ENCODE results near the gene WRAP53.

The WRAP53 gene

DNA sequence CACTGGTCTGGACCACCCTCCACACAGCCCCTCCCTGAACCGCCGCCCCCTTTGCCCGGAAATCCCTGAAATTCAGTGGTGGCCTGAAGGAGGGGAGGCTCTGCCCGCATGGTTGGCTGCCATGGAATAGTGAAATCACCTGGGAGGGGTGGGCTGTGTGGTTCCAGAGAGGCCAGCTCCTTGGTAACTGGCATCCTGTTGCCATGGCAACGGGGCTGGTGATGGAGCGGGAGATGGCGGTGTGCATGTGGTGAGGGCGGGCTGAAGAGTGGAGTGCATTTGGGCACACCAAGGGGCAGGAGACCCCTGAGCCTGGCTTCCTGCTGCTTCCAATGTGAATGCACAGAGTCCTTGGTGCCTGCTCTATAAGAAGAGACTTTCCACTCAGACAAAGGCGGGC, 19.2 kb downstream of the WRAP53 start:
- CTCF ChIA-PET = interaction anchor here (1.4 to 2.2 kb wide), 2 partner anchors 10 to 18 kb away, joined by 6 to 13 read pairs; partner anchors contain the start of genes DNAH2 and WRAP53

GRCh38 chr17:7707858-7708750, 19.8 kb downstream of the WRAP53 start:
- CTCF ChIA-PET = interaction anchor here (1.4 kb wide), 1 partner anchor 9 kb away, joined by 6 read pairs; the partner anchor contains the start of gene DNAH2

More for the DNA sequence above, 19.2 kb downstream of the WRAP53 start:
- H3K36me3 ChIP-seq (ENCODE audit: control insufficient read depth in 4 of 4, insufficient read depth in 4 of 4, low read length in 3 of 4) = peaks cover 0 to 7% (median 2%) of the 10 kb centered on the region in 4 experiments
- peaks cover 0 to 25% (median 20%) of the 10 kb centered on the region in 4 experiments for H3K4me1 ChIP-seq (ENCODE audit: control extremely low read depth in 1 of 4, control insufficient read depth in 4 of 4, insufficient read depth in 4 of 4, low read length in 3 of 4)
- WGBS (ENCODE audit: insufficient coverage) = 91% methylated on average over 7 of the region's 9 CpGs
- peak in 1 of 3 donors; percentile 24 for DNase-seq
- no peak overlapping the region for H3K27ac ChIP-seq (ENCODE audit: insufficient read depth in 1 of 2, low read depth in 1 of 2, low read length in 2 of 2, poor library complexity in 1 of 2, severe bottlenecking in 2 of 2)
- no peak overlapping the region for H3K4me3 ChIP-seq (ENCODE audit: control insufficient read depth in 1 of 7, extremely low read depth in 1 of 7, insufficient read depth in 4 of 7, low read depth in 2 of 7, low read length in 6 of 7)
- no peaks in the 10 kb centered on the region for H3K9me3 ChIP-seq (ENCODE audit: control extremely low read depth in 1 of 5, control insufficient read depth in 4 of 5, insufficient read depth in 2 of 5, low read depth in 1 of 5, low read length in 4 of 5)
- POLR2A ChIA-PET = interaction anchor here (0.6 kb wide), 1 partner anchor 515 kb away, joined by 4 read pairs; no protein-coding TSS in a partner anchor
- peaks cover 0 to 59% (median 27%) of the 10 kb centered on the region in 5 experiments for H3K27me3 ChIP-seq (replicated peaks in 2 of 5; ENCODE audit: control insufficient read depth in 4 of 5, insufficient read depth in 5 of 5, low read length in 4 of 5)

GRCh38 chr17:7709031-7709430, 20.8 kb downstream of the WRAP53 start:
- ChIA-PET POLR2A (no interaction called here), CTCF (no interaction called here)
- DNase-seq = no peak
- H3K36me3 ChIP-seq (ENCODE audit: control insufficient read depth in 4 of 4, insufficient read depth in 4 of 4, low read length in 3 of 4) = no peaks in the 10 kb centered on the region
- peaks cover 0 to 29% (median 27%) of the 10 kb centered on the region in 4 experiments for H3K4me1 ChIP-seq (ENCODE audit: control extremely low read depth in 1 of 4, control insufficient read depth in 4 of 4, insufficient read depth in 4 of 4, low read length in 3 of 4)
- WGBS (ENCODE audit: insufficient coverage) = no CpG with 5 or more reads among the region's 11 CpGs
- no peaks in the 10 kb centered on the region for H3K9me3 ChIP-seq (ENCODE audit: control extremely low read depth in 1 of 5, control insufficient read depth in 4 of 5, insufficient read depth in 2 of 5, low read depth in 1 of 5, low read length in 4 of 5)
- no peak overlapping the region for H3K4me3 ChIP-seq (ENCODE audit: control insufficient read depth in 1 of 7, extremely low read depth in 1 of 7, insufficient read depth in 4 of 7, low read depth in 2 of 7, low read length in 6 of 7)
- H3K27ac ChIP-seq (ENCODE audit: insufficient read depth in 1 of 2, low read depth in 1 of 2, low read length in 2 of 2, poor library complexity in 1 of 2, severe bottlenecking in 2 of 2) = no peak overlapping the region
- H3K27me3 ChIP-seq (replicated peaks in 2 of 5; ENCODE audit: control insufficient read depth in 4 of 5, insufficient read depth in 5 of 5, low read length in 4 of 5) = peaks cover 0 to 48% (median 23%) of the 10 kb centered on the region in 5 experiments

More at GRCh38 chr17:7707858-7708750, 19.8 kb downstream of the WRAP53 start:
- peaks cover 0 to under 1% (median under 1%) of the 10 kb centered on the region in 4 experiments for H3K36me3 ChIP-seq (ENCODE audit: control insufficient read depth in 4 of 4, insufficient read depth in 4 of 4, low read length in 3 of 4)
- H3K4me3 ChIP-seq (ENCODE audit: control insufficient read depth in 1 of 7, extremely low read depth in 1 of 7, insufficient read depth in 4 of 7, low read depth in 2 of 7, low read length in 6 of 7) = no peak overlapping the region
- H3K27me3 ChIP-seq (replicated peaks in 2 of 5; ENCODE audit: control insufficient read depth in 4 of 5, insufficient read depth in 5 of 5, low read length in 4 of 5) = peaks cover 0 to 58% (median 27%) of the 10 kb centered on the region in 5 experiments
- no peak for DNase-seq
- H3K9me3 ChIP-seq (ENCODE audit: control extremely low read depth in 1 of 5, control insufficient read depth in 4 of 5, insufficient read depth in 2 of 5, low read depth in 1 of 5, low read length in 4 of 5) = no peaks in the 10 kb centered on the region
- no peak overlapping the region for H3K27ac ChIP-seq (ENCODE audit: insufficient read depth in 1 of 2, low read depth in 1 of 2, low read length in 2 of 2, poor library complexity in 1 of 2, severe bottlenecking in 2 of 2)
- 92% methylated on average over 19 of the region's 22 CpGs for WGBS (ENCODE audit: insufficient coverage)
- POLR2A ChIA-PET = interaction anchor here (0.6 kb wide), 1 partner anchor 514 kb away, joined by 4 read pairs; no protein-coding TSS in a partner anchor
- peaks cover 0 to 25% (median 20%) of the 10 kb centered on the region in 4 experiments for H3K4me1 ChIP-seq (ENCODE audit: control extremely low read depth in 1 of 4, control insufficient read depth in 4 of 4, insufficient read depth in 4 of 4, low read length in 3 of 4)

GRCh38 chr17:7710301-7710700, 22.0 kb downstream of the WRAP53 start:
- no peaks in the 10 kb centered on the region for H3K9me3 ChIP-seq (ENCODE audit: control extremely low read depth in 1 of 5, control insufficient read depth in 4 of 5, insufficient read depth in 2 of 5, low read depth in 1 of 5, low read length in 4 of 5)
- WGBS (ENCODE audit: insufficient coverage) = 91% methylated on average over 7 of the region's 7 CpGs
- H3K4me1 ChIP-seq (ENCODE audit: control extremely low read depth in 1 of 4, control insufficient read depth in 4 of 4, insufficient read depth in 4 of 4, low read length in 3 of 4) = peaks cover 0 to 28% (median 18%) of the 10 kb centered on the region in 4 experiments
- H3K27ac ChIP-seq (ENCODE audit: insufficient read depth in 1 of 2, low read depth in 1 of 2, low read length in 2 of 2, poor library complexity in 1 of 2, severe bottlenecking in 2 of 2) = no peak overlapping the region
- DNase-seq = no peak
- no peak overlapping the region for H3K4me3 ChIP-seq (ENCODE audit: control insufficient read depth in 1 of 7, extremely low read depth in 1 of 7, insufficient read depth in 4 of 7, low read depth in 2 of 7, low read length in 6 of 7)
- H3K27me3 ChIP-seq (replicated peaks in 2 of 5; ENCODE audit: control insufficient read depth in 4 of 5, insufficient read depth in 5 of 5, low read length in 4 of 5) = peaks cover 0 to 36% (median 14%) of the 10 kb centered on the region in 5 experiments
- POLR2A ChIA-PET = interaction anchor here (0.7 kb wide), 1 partner anchor 13 kb away, joined by 3 read pairs; no protein-coding TSS in a partner anchor
- H3K36me3 ChIP-seq (ENCODE audit: control insufficient read depth in 4 of 4, insufficient read depth in 4 of 4, low read length in 3 of 4) = no peaks in the 10 kb centered on the region
- CTCF ChIA-PET = interaction anchor here (1.0 to 1.3 kb wide), 4 partner anchors 18 to 43 kb away, joined by 3 to 4 read pairs (median 4); partner anchors contain the start of genes TP53 and WRAP53

- ChIA-PET CTCF (interaction anchor here (0.7 to 2.1 kb wide), 7 partner anchors 8 to 142 kb away, joined by 3 to 5 read pairs (median 4); partner anchors contain the start of genes TP53 and WRAP53), POLR2A (interaction anchor here (0.7 kb wide), 1 partner anchor 12 kb away, joined by 3 read pairs; no protein-coding TSS in a partner anchor)
- Histone ChIP-seq H3K27me3 (replicated peaks in 2 of 5; ENCODE audit: control insufficient read depth in 4 of 5, insufficient read depth in 5 of 5, low read length in 4 of 5) (peaks cover 0 to 29% (median 6%) of the 10 kb centered on the region in 5 experiments), H3K36me3 (ENCODE audit: control insufficient read depth in 4 of 4, insufficient read depth in 4 of 4, low read length in 3 of 4) (no peaks in the 10 kb centered on the region), H3K27ac (ENCODE audit: insufficient read depth in 1 of 2, low read depth in 1 of 2, low read length in 2 of 2, poor library complexity in 1 of 2, severe bottlenecking in 2 of 2) (no peak overlapping the region), H3K4me3 (ENCODE audit: control insufficient read depth in 1 of 7, extremely low read depth in 1 of 7, insufficient read depth in 4 of 7, low read depth in 2 of 7, low read length in 6 of 7) (no peak overlapping the region), H3K4me1 (ENCODE audit: control extremely low read depth in 1 of 4, control insufficient read depth in 4 of 4, insufficient read depth in 4 of 4, low read length in 3 of 4) (peaks cover 0 to 28% (median 12%) of the 10 kb centered on the region in 4 experiments), H3K9me3 (ENCODE audit: control extremely low read depth in 1 of 5, control insufficient read depth in 4 of 5, insufficient read depth in 2 of 5, low read depth in 1 of 5, low read length in 4 of 5) (no peaks in the 10 kb centered on the region)
- DNase-seq = peak in 2 of 3 donors; percentile 43 to 44
- WGBS (ENCODE audit: insufficient coverage) = 96% methylated on average over 3 of the region's 7 CpGs
Observed at GRCh38 chr17:7711051-7711755, 22.9 kb downstream of the WRAP53 start.

DNA sequence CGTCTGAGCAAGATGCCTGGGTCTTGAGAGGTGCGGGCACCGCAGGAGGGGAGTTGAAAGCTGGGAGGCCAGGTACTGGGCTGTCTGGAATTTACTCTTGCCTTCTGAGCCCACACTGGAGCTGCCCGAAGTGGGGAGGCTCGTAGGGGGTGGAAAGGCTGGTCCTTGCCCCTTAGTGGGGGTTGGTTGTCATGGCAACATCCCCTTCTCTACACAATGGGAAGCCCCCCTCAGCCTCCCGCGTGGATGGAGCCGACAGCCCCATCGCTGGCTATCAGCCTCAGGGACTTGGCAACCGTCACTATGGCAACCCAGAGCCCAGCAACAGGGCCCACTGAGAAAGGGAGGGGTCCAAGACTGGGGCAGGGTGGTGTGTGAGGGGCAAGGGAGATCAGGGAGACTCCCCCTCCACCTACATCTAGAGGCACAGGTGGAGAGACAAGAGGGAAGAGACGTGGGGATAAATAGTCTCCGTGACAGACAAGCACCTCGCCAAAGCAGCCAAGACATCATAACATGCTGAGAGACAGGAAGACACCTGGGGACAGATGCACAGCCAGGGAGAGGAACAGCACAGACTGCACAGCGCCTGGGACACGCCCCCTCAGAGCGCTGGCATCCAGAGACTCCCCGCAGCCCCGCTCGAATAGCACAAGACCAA, 24.0 kb downstream of the WRAP53 start:
- H3K36me3 ChIP-seq (ENCODE audit: control insufficient read depth in 4 of 4, insufficient read depth in 4 of 4, low read length in 3 of 4) = no peaks in the 10 kb centered on the region
- ChIA-PET CTCF (interaction anchor here (2.1 to 5.9 kb wide), 2 partner anchors 9 to 25 kb away, joined by 5 to 38 read pairs; partner anchors contain the start of genes TP53 and WRAP53), POLR2A (no interaction called here)
- H3K9me3 ChIP-seq (ENCODE audit: control extremely low read depth in 1 of 5, control insufficient read depth in 4 of 5, insufficient read depth in 2 of 5, low read depth in 1 of 5, low read length in 4 of 5) = no peaks in the 10 kb centered on the region
- H3K27me3 ChIP-seq (replicated peaks in 2 of 5; ENCODE audit: control insufficient read depth in 4 of 5, insufficient read depth in 5 of 5, low read length in 4 of 5) = peaks cover 0 to 23% (median 2%) of the 10 kb centered on the region in 5 experiments
- DNase-seq = peak in 2 of 3 donors; percentile 27 to 33
- 73% methylated on average over 8 of the region's 19 CpGs for WGBS (ENCODE audit: insufficient coverage)
- peaks cover 0 to 38% (median 19%) of the 10 kb centered on the region in 4 experiments for H3K4me1 ChIP-seq (ENCODE audit: control extremely low read depth in 1 of 4, control insufficient read depth in 4 of 4, insufficient read depth in 4 of 4, low read length in 3 of 4)
- H3K27ac ChIP-seq (ENCODE audit: insufficient read depth in 1 of 2, low read depth in 1 of 2, low read length in 2 of 2, poor library complexity in 1 of 2, severe bottlenecking in 2 of 2) = no peak overlapping the region
- H3K4me3 ChIP-seq (ENCODE audit: control insufficient read depth in 1 of 7, extremely low read depth in 1 of 7, insufficient read depth in 4 of 7, low read depth in 2 of 7, low read length in 6 of 7) = no peak overlapping the region
